Mammary epithelial cell (primary cell): ENCODE measurements around the gene GFPT1.

Experiments
- CTCF ChIP-seq, 2 donors: IDR thresholded peaks in 1 of 2; conservative IDR thresholded peaks in 1 of 2; 2 replicates each; pipeline ENCODE4 v1.5.1; 2011 to 2012; ENCODE audit warnings: inconsistent platforms in 2 of 2, low read length in 2 of 2, mild to moderate bottlenecking in 2 of 2, control low read depth in 1 of 2, low read depth in 1 of 2; ENCODE audit not compliant: insufficient read depth in 1 of 2; ENCODE audit errors: extremely low read depth in 1 of 2
- EZH2 ChIP-seq: IDR thresholded peaks from 2 replicates; pipeline ENCODE4 v1.6.1; 2012; ENCODE audit warnings: low read length, inconsistent platforms, borderline replicate concordance

- no peak for TF ChIP-seq CTCF (conservative IDR thresholded peaks at IDR 0.05 in 1 of 2, IDR thresholded peaks at IDR 0.05 in 1 of 2; ENCODE audit: extremely low read depth in 1 of 2, insufficient read depth in 1 of 2, low read depth in 1 of 2, low read length in 2 of 2)
- TF ChIP-seq EZH2 = no peak
Measured at GRCh38 chr2:69335311-69335710, 51.7 kb downstream of the GFPT1 start.
